Body of pancreas (tissue), 4 donors: Measurements from ENCODE around the gene PRSS57.

Experiments
- POLR2A ChIP-seq, 3 donors: fragments of 450-650 bp; IDR thresholded peaks; one replicate each; pipeline ENCODE4 v1.6.1; 2016; ENCODE audit warnings: antibody characterized with exemption in 3 of 3, mild to moderate bottlenecking in 2 of 3
- TF ChIP-seq, protein P1 (sequence below), 7 experiments: fragments of 450-650 bp in 4 of 7; fragments of 200-600 bp in 3 of 7; sonication (generic) in 3 of 7; IDR thresholded peaks; one replicate each; pipeline ENCODE4 v1.5.1; 2016 to 2019; ENCODE audit warnings: antibody characterized with exemption in 7 of 7

DNA sequence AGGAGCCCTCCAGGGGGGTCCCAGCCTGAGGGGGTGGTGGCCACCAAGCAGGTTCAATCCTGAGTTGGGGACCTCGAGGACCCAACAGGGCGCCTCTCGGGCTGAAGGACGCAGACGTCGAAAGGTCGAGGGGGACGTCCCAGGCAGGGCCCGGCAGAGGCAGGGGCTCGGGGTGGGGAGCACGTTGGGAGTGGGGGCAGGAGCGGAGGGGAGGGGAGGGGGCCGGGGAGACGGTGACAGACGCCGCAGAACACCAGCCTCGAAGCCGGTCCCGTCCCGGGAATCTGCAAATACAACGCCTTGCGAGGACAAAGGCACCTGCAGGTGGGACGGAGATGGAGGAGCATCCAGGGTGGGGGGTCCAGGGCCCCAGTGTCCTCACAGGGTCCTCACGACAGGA is 51.5 kb downstream of the PRSS57 start:
- no peak for TF ChIP-seq POLR2A (IDR thresholded peaks at IDR 0.05)
- TF ChIP-seq, protein P1, sequence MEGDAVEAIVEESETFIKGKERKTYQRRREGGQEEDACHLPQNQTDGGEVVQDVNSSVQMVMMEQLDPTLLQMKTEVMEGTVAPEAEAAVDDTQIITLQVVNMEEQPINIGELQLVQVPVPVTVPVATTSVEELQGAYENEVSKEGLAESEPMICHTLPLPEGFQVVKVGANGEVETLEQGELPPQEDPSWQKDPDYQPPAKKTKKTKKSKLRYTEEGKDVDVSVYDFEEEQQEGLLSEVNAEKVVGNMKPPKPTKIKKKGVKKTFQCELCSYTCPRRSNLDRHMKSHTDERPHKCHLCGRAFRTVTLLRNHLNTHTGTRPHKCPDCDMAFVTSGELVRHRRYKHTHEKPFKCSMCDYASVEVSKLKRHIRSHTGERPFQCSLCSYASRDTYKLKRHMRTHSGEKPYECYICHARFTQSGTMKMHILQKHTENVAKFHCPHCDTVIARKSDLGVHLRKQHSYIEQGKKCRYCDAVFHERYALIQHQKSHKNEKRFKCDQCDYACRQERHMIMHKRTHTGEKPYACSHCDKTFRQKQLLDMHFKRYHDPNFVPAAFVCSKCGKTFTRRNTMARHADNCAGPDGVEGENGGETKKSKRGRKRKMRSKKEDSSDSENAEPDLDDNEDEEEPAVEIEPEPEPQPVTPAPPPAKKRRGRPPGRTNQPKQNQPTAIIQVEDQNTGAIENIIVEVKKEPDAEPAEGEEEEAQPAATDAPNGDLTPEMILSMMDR (IDR thresholded peaks at IDR 0.05), result no peak
